Caco-2 (cell line): Measurements from ENCODE around the gene FGF3. TPM values are rescaled to one million over a fixed set of nuclear protein-coding genes. Genes with fewer than 3 reads are reported as not detected.

Experiments used
- BruUV-seq: library from RNA; stranded (reverse); fragments of 400-500 nt; replicated peaks from 2 replicates; lab custom pipeline; 2021; lab: Mats Ljungman, UMichigan
- CTCF ChIA-PET: fragments of 300-600 bp; sonication (Branson Sonifier 250); formaldehyde crosslinking; loops from one replicate; lab custom pipeline; 2022; ENCODE audit warnings: antibody characterized with exemption; lab: Charles Lee
- POLR2A ChIA-PET: fragments of 300-600 bp; sonication (Branson Sonifier 250); formaldehyde crosslinking; loops from one replicate; lab custom pipeline; 2022; ENCODE audit warnings: antibody characterized with exemption; lab: Charles Lee
- DNase-seq, 2 experiments: peaks; one replicate each; pipeline versions ENCODE4 v3.0.0 to v3.0.0-alpha.2; 2020 to 2022
- H3K27me3 ChIP-seq: replicated peaks from 2 replicates; pipeline ENCODE4 v1.6.0; 2011; ENCODE audit warnings: low read length; ENCODE audit not compliant: control insufficient read depth, insufficient read depth
- H3K36me3 ChIP-seq: 2 replicates; pipeline ENCODE4 v1.5.1; 2011; ENCODE audit warnings: low read length; ENCODE audit not compliant: control insufficient read depth, insufficient read depth
- H3K4me1 ChIP-seq: fragments of 250-450 bp; sonication (Bioruptor Pico); 2 replicates; pipeline ENCODE4 v1.5.1; 2020; ENCODE audit warnings: mild to moderate bottlenecking
- H3K4me3 ChIP-seq: 2 replicates; pipeline ENCODE4 v1.5.1; 2011; ENCODE audit warnings: low read depth, mild to moderate bottlenecking, control low read depth, low read length
- H3K9me3 ChIP-seq: fragments of 250-450 bp; sonication (Bioruptor Pico); 2 replicates; pipeline ENCODE4 v1.5.1; 2020; ENCODE audit warnings: mild to moderate bottlenecking, moderate library complexity
- H3K27ac Mint-ChIP-seq: one replicate; pipeline ENCODE4 v1.8.0; 2022; ENCODE audit warnings: mixed read lengths; ENCODE audit not compliant: unreplicated experiment
- H3K27me3 Mint-ChIP-seq: one replicate; pipeline ENCODE4 v1.8.0; 2022; ENCODE audit warnings: mixed read lengths; ENCODE audit not compliant: insufficient read depth, unreplicated experiment
- H3K36me3 Mint-ChIP-seq: one replicate; pipeline ENCODE4 v1.8.0; 2022; ENCODE audit warnings: mild to moderate bottlenecking, mixed read lengths; ENCODE audit not compliant: insufficient read depth, unreplicated experiment
- H3K4me1 Mint-ChIP-seq: one replicate; pipeline ENCODE4 v1.8.0; 2022; ENCODE audit warnings: low read depth, mixed read lengths; ENCODE audit not compliant: unreplicated experiment
- H3K4me3 Mint-ChIP-seq: one replicate; pipeline ENCODE4 v1.8.0; 2022; ENCODE audit warnings: mild to moderate bottlenecking, moderate library complexity, mixed read lengths; ENCODE audit not compliant: unreplicated experiment
- H3K9me3 Mint-ChIP-seq: one replicate; pipeline ENCODE4 v1.8.0; 2022; ENCODE audit warnings: mixed read lengths; ENCODE audit not compliant: unreplicated experiment
- CTCF ChIP-seq, 2 experiments: fragments of 200-600 bp in 1 of 2; IDR thresholded peaks; 1 replicate in 1 of 2; 2 replicates in 1 of 2; pipeline versions ENCODE4 v1.5.1 to v1.8.0; 2011 to 2022; ENCODE audit warnings: antibody characterized with exemption in 1 of 2, control low read depth in 1 of 2, inconsistent platforms in 1 of 2, low read depth in 1 of 2, low read length in 1 of 2, mild to moderate bottlenecking in 1 of 2, moderate library complexity in 1 of 2; ENCODE audit not compliant: insufficient read depth in 1 of 2, severe bottlenecking in 1 of 2, unreplicated experiment in 1 of 2
- intact Hi-C: fragments of 100-400 bp; cut with micrococcal nuclease; formaldehyde crosslinking; loops from one replicate; pipeline ENCODE4 v1.10.0; 2022; ENCODE audit not compliant: unreplicated experiment
- total RNA-seq: library from RNA; stranded (reverse); gene quantifications from 2 replicates; pipeline ENCODE4 v1.2.3, GENCODE V29; 2022

Gene FGF3
- total RNA-seq, 1 experiment from 2014 or later: not detected

- H3K27me3 Mint-ChIP-seq: peaks cover 5% of the 10 kb centered on the region
- H3K9me3 Mint-ChIP-seq: peaks cover 6% of the 10 kb centered on the region
- intact Hi-C loops: no loop called here
- Histone ChIP-seq H3K4me1 (no peaks in the 10 kb centered on the region), H3K4me3 (no peak overlapping the region), H3K36me3 (no peaks in the 10 kb centered on the region), H3K9me3 (0 out of 2 replicates have a peak, but pooled peaks cover 8% of the 10 kb centered on the region), H3K27me3 (no peaks in the 10 kb centered on the region; the same call in 1 of the 2 replicates)
- ChIA-PET POLR2A (no interaction called here), CTCF (no interaction called here)
- H3K4me3 Mint-ChIP-seq: no peak overlapping the region
- TF ChIP-seq CTCF (IDR thresholded peaks at IDR 0.05; ENCODE audit: insufficient read depth in 1 of 2, low read depth in 1 of 2, low read length in 1 of 2, severe bottlenecking in 1 of 2, unreplicated experiment in 1 of 2): no peak
- H3K27ac Mint-ChIP-seq: no peak overlapping the region
- H3K4me1 Mint-ChIP-seq: no peaks in the 10 kb centered on the region
- BruUV-seq: no TSS peak
- no peaks in the 10 kb centered on the region for H3K36me3 Mint-ChIP-seq
- DNase-seq: peak in 1 of 2 experiments; percentile 23
Observed at GRCh38 chr11:69841170-69841858, 22.1 kb upstream of the FGF3 start.

DNA sequence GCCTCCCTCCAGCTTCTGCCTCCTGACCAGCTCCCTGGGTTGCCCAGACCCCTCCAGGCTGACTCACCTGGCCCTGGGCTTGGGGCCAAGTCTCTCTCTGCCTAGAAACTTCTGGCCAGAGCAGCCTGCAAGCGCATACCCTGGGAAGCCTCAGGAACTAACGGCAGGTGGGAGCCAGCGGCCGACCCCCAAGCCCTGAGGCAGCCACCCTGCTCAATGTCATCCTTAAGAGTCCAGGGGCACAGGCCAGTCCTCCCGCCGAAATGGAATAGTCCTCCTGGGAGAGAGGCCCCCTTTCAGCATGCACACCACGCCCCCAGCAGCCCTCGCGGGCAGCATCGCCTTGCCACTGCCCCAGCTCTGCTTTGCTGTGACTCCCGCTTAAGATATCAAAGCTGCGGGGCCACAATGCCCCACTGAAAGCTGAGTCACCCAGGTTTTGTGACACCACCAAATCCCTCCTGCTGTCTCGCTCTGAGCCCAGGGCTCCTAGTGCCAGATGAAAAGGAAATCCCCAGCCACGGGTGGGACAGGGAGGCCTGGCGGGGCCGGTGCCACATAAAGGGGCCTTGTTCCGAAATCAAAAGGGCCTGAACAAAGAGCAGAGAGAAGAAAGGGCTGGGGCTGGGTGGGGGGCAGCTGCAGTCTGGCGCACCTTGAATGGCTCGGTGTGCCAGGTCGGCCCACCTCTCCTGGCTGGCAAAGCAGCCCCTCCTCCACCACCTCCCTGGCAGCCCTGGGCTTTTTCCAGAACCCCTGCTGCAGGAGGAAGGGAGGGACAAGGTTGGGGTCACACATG lies 21.4 kb upstream of the FGF3 start:
- Mint-ChIP-seq H3K36me3 (no peaks in the 10 kb centered on the region), H3K27me3 (peaks cover 5% of the 10 kb centered on the region), H3K9me3 (peaks cover 6% of the 10 kb centered on the region), H3K27ac (no peak overlapping the region), H3K4me3 (no peak overlapping the region), H3K4me1 (no peaks in the 10 kb centered on the region)
- ChIA-PET CTCF (interaction anchor here (0.6 to 1.2 kb wide), 2 partner anchors 22 to 233 kb away, joined by 3 to 6 read pairs; no protein-coding TSS in a partner anchor), POLR2A (no interaction called here)
- Histone ChIP-seq H3K4me1 (no peaks in the 10 kb centered on the region), H3K9me3 (0 out of 2 replicates have a peak, but pooled peaks cover 8% of the 10 kb centered on the region), H3K36me3 (no peaks in the 10 kb centered on the region), H3K4me3 (no peak overlapping the region), H3K27me3 (no peaks in the 10 kb centered on the region; the same call in 1 of the 2 replicates)
- peak in 1 of 2 experiments; percentile 37 for DNase-seq
- intact Hi-C loops: no loop called here
- TF ChIP-seq CTCF (IDR thresholded peaks at IDR 0.05; ENCODE audit: insufficient read depth in 1 of 2, low read depth in 1 of 2, low read length in 1 of 2, severe bottlenecking in 1 of 2, unreplicated experiment in 1 of 2): no peak
- no TSS peak for BruUV-seq

- no peak overlapping the region for H3K27ac Mint-ChIP-seq
- peak in 1 of 2 experiments; percentile 41 for DNase-seq
- intact Hi-C loops: no loop called here
- POLR2A ChIA-PET: no interaction called here
- H3K9me3 Mint-ChIP-seq: peaks cover 6% of the 10 kb centered on the region
- Histone ChIP-seq H3K4me3 (no peak overlapping the region), H3K9me3 (0 out of 2 replicates have a peak, but pooled peaks cover 4% of the 10 kb centered on the region), H3K4me1 (no peaks in the 10 kb centered on the region), H3K36me3 (no peaks in the 10 kb centered on the region), H3K27me3 (no peaks in the 10 kb centered on the region)
- H3K4me3 Mint-ChIP-seq: no peak overlapping the region
- no TSS peak for BruUV-seq
- CTCF ChIA-PET: interaction anchor here (1.2 kb wide), 1 partner anchor 21 kb away, joined by 3 read pairs; no protein-coding TSS in a partner anchor
- no peak for TF ChIP-seq CTCF (IDR thresholded peaks at IDR 0.05; ENCODE audit: insufficient read depth in 1 of 2, low read depth in 1 of 2, low read length in 1 of 2, severe bottlenecking in 1 of 2, unreplicated experiment in 1 of 2)
- no peaks in the 10 kb centered on the region for H3K4me1 Mint-ChIP-seq
- H3K27me3 Mint-ChIP-seq: peaks cover 5% of the 10 kb centered on the region
- H3K36me3 Mint-ChIP-seq: no peaks in the 10 kb centered on the region
Observed at GRCh38 chr11:69839516-69839915, 20.3 kb upstream of the FGF3 start.
